K562 treated with DMSO at 1 percent for 4 hours (cell line): ENCODE measurements around the gene DMRTC2. TPM values are rescaled to one million over a fixed set of nuclear protein-coding genes. Genes with fewer than 3 reads are reported as not detected.

Experiments used
- total RNA-seq: library from RNA; unstranded; fragments of 300-600 nt; gene quantifications from 2 replicates; pipeline ENCODE4 v1.2.3, GENCODE V29; 2022; ENCODE audit not compliant: insufficient read depth

Gene DMRTC2
- total RNA-seq = not detected in 2 replicates

DNA sequence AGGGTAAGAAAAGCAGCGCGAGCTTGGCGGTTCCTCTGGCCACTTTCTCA lies at the start of gene DMRTC2:
DMRTC2 (plus strand) TSS at position 42 of the 50 bp plus-strand sequence. CDS start 2,387 bp downstream, outside the sequence.

DNA sequence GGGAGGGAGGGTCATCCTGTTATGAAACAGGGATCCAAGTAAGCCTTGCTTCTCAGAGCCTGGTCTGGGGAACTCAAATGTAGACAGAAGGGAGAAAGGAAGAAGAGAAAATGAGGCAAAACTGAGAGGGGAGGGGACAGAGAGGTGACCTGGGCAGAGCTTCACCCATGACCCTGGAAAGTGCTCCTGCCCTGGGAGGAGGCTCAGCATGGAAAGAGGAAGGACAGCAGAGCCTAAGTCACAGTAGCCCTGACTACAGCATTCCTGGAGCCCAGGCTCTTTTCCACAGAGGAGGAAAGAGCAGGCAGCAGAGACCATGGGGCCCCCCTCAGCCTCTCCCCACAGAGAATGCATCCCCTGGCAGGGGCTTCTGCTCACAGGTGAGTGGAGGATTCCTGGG lies 48.5 kb upstream of the DMRTC2 start, which contains the start of gene CEACAM3:
CEACAM3 (plus strand) TSS at position 226 of the 400 bp plus-strand sequence; CDS start at position 317, 91 bp downstream.

GRCh38 chr19:41844601-41845000 lies 241 bp upstream of the DMRTC2 start, which contains the start of gene LYPD4:
TSS of gene LYPD4 (minus strand) at chr19:41844683. CDS start at chr19:41839285, 5,398 bp downstream.

DNA sequence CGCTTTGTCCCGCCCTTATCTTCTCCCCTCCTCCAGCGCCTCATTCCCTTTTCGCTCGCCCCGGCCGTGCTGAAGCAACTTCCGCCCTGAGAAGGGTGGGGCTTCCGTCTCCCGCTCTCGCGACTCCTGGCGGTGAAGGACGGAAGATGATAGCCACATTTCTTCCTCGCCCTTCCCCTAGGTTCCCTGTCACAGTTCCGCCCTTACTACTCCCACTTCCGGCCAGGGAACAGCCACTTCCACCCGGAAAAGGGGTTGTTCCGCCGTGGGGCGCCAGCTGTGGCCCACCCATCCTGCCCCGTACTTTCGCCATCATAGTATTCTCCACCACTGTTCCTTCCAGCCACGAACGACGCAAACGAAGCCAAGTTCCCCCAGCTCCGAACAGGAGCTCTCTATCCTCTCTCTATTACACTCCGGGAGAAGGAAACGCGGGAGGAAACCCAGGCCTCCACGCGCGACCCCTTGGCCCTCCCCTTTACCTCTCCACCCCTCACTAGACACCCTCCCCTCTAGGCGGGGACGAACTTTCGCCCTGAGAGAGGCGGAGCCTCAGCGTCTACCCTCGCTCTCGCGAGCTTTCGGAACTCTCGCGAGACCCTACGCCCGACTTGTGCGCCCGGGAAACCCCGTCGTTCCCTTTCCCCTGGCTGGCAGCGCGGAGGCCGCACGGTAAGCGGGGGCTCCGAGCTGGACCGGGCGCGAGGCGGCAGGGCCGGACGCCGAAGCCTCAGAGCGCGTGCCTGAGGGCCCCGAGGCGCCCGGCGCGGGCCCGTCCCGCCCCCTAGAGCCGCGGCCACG lies 15.0 kb downstream of the DMRTC2 start, which contains the start of gene RPS19:
RPS19 (plus strand) TSS at position 638 of the 801 bp plus-strand sequence. CDS start 520 bp downstream, outside the sequence.

GRCh38 chr19:41876847-41877832 lies 32.3 kb downstream of the DMRTC2 start, which contains the start of gene CD79A:
TSS of gene CD79A (plus strand) at chr19:41877279. CDS start at chr19:41877305, 26 bp downstream.

GRCh38 chr19:41882568-41883462 lies 38.0 kb downstream of the DMRTC2 start, which contains the start of gene ARHGEF1:
TSS of gene ARHGEF1 (plus strand) at chr19:41883184. CDS start at chr19:41888083, 4,899 bp downstream.

Other genes starting within 250 kb of the DMRTC2 start
- gene CEACAM4, start 218.0 kb upstream of the DMRTC2 start, total RNA-seq = not detected in 2 replicates
- gene CEACAM7, start 156.8 kb upstream of the DMRTC2 start, total RNA-seq = not detected in 2 replicates
- gene CEACAM5, start 136.4 kb upstream of the DMRTC2 start, total RNA-seq = not detected in 2 replicates
- not detected in 2 replicates for gene CEACAM6, start 89.5 kb upstream of the DMRTC2 start, total RNA-seq
- not detected in 2 replicates for gene CEACAM3, start 48.5 kb upstream of the DMRTC2 start, total RNA-seq
- not detected in 2 replicates for gene LYPD4, start 359 bp upstream of the DMRTC2 start, total RNA-seq
- gene RPS19, start 15.2 kb downstream of the DMRTC2 start, total RNA-seq = 3,874 and 4,098 TPM in 2 replicates
- gene CD79A, start 32.2 kb downstream of the DMRTC2 start, total RNA-seq = not detected in 2 replicates
- gene ARHGEF1, start 38.1 kb downstream of the DMRTC2 start, total RNA-seq = 86.5 and 102 TPM in 2 replicates
- gene ERFL, start 83.4 kb downstream of the DMRTC2 start, total RNA-seq = 0.83 and 0.90 TPM in 2 replicates
- gene RABAC1, start 114.3 kb downstream of the DMRTC2 start, total RNA-seq = 165 and 170 TPM in 2 replicates
- gene ATP1A3, start 149.2 kb downstream of the DMRTC2 start, total RNA-seq = 0.46 and 1.0 TPM in 2 replicates
- gene GRIK5, start 225.2 kb downstream of the DMRTC2 start, total RNA-seq = 5.3 and 5.7 TPM in 2 replicates
- gene ZNF574, start 231.1 kb downstream of the DMRTC2 start, total RNA-seq = 21.3 and 29.6 TPM in 2 replicates